ENCODE results near the gene PDE7B.

The PDE7B gene

DNA sequence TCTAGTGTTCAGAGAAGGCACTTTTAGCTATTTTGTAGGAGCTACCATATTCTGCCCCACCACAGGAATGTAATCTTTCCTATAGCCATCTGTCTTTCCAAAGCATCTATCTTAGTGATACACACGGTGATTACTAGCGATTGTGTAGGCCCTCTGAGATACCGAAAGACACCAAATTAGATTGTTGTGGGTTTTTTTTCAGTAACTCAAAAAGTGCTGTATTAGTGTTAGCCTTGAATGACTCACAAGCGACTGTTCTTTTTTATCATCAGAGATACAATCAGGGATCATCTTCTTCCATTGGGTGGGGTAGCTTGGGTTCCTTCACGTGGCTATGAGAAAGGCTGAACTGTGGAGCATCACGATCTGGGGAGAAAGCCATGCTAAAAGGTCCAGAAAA lies 238.4 kb downstream of the PDE7B start:
- Histone ChIP-seq H3K36me3 (ENCODE audit: control insufficient read depth in 2 of 2, insufficient read depth in 1 of 2, low read length in 2 of 2) (no peaks in the 10 kb centered on the region), H3K4me3 (ENCODE audit: low read depth, low read length) (no peak overlapping the region), H3K4me1 (ENCODE audit: control insufficient read depth, insufficient read depth, low read length) (peaks cover 5% of the 10 kb centered on the region; the same call in 1 of the 2 replicates), H3K27ac (ENCODE audit: extremely low read depth, low read depth, low read length) (no peak overlapping the region), H3K9me3 (ENCODE audit: control insufficient read depth, insufficient read depth, low read depth, low read length) (no peaks in the 10 kb centered on the region)
- TF ChIP-seq ZBTB11 (tag by site-specific recombination; conservative IDR thresholded peaks at IDR 0.05; ENCODE audit: low read depth) (no peak), PRDM2 (tag by site-specific recombination; IDR thresholded peaks at IDR 0.05; ENCODE audit: borderline replicate concordance) (no peak), KLF16 (tag by site-specific recombination; IDR thresholded peaks at IDR 0.05) (no peak), ZNF350 (tag by site-specific recombination; IDR thresholded peaks at IDR 0.05) (no peak), KLF7 (tag by site-specific recombination; IDR thresholded peaks at IDR 0.05; ENCODE audit: borderline replicate concordance) (no peak), ZNF585B (tag by site-specific recombination; IDR thresholded peaks at IDR 0.05) (no peak), ZNF121 (tag by site-specific recombination; IDR thresholded peaks at IDR 0.05) (no peak)
- CTCF ChIA-PET = interaction anchor here (0.7 kb wide), 1 partner anchor 212 kb away, joined by 3 read pairs; no protein-coding TSS in a partner anchor
- POLR2A ChIA-PET = no interaction called here

GRCh38 chr6:136090929-136091328 lies 239.4 kb downstream of the PDE7B start:
- Histone ChIP-seq H3K9me3 (ENCODE audit: control insufficient read depth, insufficient read depth, low read depth, low read length) (no peaks in the 10 kb centered on the region), H3K4me3 (ENCODE audit: low read depth, low read length) (no peak overlapping the region), H3K27ac (ENCODE audit: extremely low read depth, low read depth, low read length) (no peak overlapping the region), H3K36me3 (ENCODE audit: control insufficient read depth in 2 of 2, insufficient read depth in 1 of 2, low read length in 2 of 2) (no peaks in the 10 kb centered on the region), H3K4me1 (ENCODE audit: control insufficient read depth, insufficient read depth, low read length) (peaks cover 5% of the 10 kb centered on the region; the same call in 1 of the 2 replicates)
- 0 out of 2 replicates have a peak, but pooled peaks have one; percentile 4 for TF ChIP-seq ZNF654 (tag by site-specific recombination; IDR thresholded peaks at IDR 0.05; ENCODE audit: low read depth)
- TF ChIP-seq ZNF23 (tag by site-specific recombination; IDR thresholded peaks at IDR 0.05; ENCODE audit: borderline replicate concordance) = no peak
- CTCF ChIA-PET = no interaction called here
- POLR2A ChIA-PET = no interaction called here

- Histone ChIP-seq H3K4me3 (ENCODE audit: low read depth, low read length) (no peak overlapping the region), H3K27ac (ENCODE audit: extremely low read depth, low read depth, low read length) (no peak overlapping the region), H3K36me3 (ENCODE audit: control insufficient read depth in 2 of 2, insufficient read depth in 1 of 2, low read length in 2 of 2) (no peaks in the 10 kb centered on the region), H3K9me3 (ENCODE audit: control insufficient read depth, insufficient read depth, low read depth, low read length) (no peaks in the 10 kb centered on the region), H3K4me1 (ENCODE audit: control insufficient read depth, insufficient read depth, low read length) (peaks cover 5% of the 10 kb centered on the region; the same call in 1 of the 2 replicates)
- ChIA-PET POLR2A (no interaction called here), CTCF (no interaction called here)
- TF ChIP-seq ZNF664 (tag by site-specific recombination; IDR thresholded peaks at IDR 0.05) = no peak
- TF ChIP-seq BCL11B (tag by site-specific recombination; IDR thresholded peaks at IDR 0.05; ENCODE audit: low read depth) = no peak
- TF ChIP-seq ZNF621 (tag by site-specific recombination; IDR thresholded peaks at IDR 0.05) = no peak
- TF ChIP-seq ZNF514 (tag by site-specific recombination; IDR thresholded peaks at IDR 0.05) = no peak
- TF ChIP-seq, protein P1, sequence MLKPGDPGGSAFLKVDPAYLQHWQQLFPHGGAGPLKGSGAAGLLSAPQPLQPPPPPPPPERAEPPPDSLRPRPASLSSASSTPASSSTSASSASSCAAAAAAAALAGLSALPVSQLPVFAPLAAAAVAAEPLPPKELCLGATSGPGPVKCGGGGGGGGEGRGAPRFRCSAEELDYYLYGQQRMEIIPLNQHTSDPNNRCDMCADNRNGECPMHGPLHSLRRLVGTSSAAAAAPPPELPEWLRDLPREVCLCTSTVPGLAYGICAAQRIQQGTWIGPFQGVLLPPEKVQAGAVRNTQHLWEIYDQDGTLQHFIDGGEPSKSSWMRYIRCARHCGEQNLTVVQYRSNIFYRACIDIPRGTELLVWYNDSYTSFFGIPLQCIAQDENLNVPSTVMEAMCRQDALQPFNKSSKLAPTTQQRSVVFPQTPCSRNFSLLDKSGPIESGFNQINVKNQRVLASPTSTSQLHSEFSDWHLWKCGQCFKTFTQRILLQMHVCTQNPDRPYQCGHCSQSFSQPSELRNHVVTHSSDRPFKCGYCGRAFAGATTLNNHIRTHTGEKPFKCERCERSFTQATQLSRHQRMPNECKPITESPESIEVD (tag by site-specific recombination; IDR thresholded peaks at IDR 0.05) = 0 out of 2 replicates have a peak, but pooled peaks have one; percentile 38
- TF ChIP-seq MYNN (tag by site-specific recombination; IDR thresholded peaks at IDR 0.05; ENCODE audit: borderline replicate concordance) = no peak
- TF ChIP-seq ZNF350 (tag by site-specific recombination; IDR thresholded peaks at IDR 0.05) = no peak
These were observed 241.4 kb downstream of the PDE7B start for GRCh38 chr6:136092897-136093296.

Measured in HEK293 (cell line).